Activated naive CD4-positive, alpha-beta T cell treated with Interleukin-2 at 50 U/mL for 16 hours (primary cell): Measurements from ENCODE around the gene C5.

Source experiments
- DNase-seq: peaks from one replicate; pipeline ENCODE4 v3.0.0-alpha.2; 2020

Gene C5

DNA sequence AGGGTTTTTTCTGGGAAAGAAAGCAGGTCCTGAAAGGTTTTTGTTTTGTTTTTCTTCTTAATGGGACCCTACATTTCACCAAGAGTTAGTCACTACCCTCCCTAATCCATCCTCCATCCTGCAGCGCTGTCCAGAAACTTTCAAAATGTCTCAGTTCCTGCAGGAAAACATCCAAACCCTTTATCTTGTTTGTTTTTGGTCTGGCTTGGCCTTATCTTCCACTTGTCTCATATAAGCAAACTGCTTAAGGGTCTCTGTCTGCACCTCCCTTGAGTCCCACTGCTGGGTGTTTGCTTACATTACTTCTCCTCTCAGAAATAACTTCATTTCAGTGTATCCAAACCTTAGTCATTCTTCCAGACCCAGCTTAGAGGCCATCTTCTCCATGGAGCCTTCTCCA, 112.5 kb downstream of the C5 start:
- no peak for DNase-seq

DNA sequence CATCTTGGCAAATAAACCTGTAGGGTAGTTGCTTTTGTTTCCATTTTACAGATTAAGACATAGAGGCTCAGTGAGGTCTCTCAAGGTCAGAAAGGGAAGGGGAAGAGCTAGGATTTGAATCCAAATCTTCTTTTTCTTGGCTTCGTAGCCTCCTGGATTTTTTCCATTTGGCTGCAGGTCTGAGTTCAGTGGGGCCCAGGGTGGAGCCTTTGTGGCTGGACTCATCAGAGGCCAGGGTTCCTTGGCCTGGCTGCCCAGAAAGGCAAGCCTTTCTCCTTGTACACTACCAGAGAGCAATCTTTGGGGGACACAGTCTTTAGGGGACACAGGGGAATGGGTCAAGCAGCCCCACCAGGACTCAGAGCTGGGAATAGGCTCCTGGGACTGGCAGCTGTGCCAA, 112.9 kb downstream of the C5 start:
- no peak for DNase-seq

DNA sequence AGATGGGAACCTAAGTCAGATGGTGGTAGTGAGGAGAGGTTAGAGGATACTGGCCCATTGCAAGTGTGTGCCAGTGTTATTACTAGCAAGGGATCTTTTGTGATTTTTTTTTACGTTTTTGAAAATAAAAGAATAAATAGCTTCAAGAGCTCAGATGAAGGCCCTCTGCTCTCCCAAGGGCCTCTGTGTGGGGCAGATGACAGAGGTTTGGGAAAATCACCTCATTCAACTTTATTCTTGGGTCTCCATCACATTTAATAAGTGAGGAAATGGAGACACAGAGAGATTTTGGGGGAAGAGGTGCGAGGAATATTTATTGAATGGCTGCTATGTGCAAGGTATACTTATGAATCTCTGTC, 113.3 kb downstream of the C5 start:
- no peak for DNase-seq

DNA sequence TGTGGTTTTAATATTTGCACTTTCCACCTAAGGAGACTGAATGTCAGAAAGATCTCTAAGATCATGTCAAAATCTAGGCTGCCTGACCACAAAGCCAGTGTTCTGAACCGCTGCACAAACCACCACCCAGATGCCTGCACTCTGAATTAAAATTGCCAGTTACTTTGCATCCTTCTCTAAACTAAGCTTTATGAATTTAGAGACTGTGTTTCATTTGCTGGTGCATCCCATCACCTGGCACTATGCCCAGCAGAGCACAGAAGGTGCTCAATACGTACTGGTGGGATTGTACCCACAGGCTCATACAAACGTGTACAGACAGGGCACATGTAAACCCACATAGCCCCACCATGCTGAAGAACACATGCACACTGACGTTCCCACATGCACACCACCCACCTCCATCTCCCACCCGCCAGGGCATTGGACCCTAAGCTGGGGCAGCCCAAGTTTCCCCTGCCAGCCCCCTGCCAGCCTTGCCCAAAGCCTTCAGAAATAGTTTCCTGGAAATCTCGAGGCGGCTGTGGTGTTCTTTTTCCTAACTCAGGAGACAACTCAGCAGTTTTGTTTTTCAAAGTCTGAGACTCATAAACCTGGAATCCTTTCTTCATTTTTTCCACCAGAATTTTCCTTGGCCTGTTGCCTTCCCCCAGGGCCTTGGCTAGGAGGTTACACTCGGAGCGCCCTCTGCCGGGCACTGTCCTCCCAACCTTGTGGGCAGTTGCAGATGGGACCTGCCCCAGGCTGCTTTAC, 113.9 kb downstream of the C5 start:
- DNase-seq, result peak; percentile 90

DNA sequence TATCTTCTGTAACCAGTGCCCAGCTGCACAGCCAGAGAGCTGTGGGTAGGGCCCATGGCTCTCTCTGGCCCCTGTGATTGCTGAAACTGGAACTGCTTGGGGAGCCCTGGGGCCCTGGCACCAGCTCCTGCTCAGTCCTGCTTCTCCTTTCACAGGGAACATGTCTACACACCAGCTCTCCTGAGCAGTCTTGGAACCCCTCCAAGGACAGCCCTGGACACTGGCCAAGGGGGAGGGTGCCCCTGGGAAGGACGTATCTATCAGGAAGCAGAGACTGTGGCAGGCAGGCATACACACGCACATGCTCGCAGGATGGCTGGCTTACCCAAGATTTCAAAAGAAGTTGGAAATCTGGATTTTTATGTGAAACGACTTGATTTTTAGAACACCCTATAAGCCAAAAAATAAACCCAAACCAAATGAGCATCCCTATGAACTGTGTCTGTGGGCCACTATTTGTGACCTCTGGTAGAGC, 114.7 kb downstream of the C5 start:
- DNase-seq, result no peak

DNA sequence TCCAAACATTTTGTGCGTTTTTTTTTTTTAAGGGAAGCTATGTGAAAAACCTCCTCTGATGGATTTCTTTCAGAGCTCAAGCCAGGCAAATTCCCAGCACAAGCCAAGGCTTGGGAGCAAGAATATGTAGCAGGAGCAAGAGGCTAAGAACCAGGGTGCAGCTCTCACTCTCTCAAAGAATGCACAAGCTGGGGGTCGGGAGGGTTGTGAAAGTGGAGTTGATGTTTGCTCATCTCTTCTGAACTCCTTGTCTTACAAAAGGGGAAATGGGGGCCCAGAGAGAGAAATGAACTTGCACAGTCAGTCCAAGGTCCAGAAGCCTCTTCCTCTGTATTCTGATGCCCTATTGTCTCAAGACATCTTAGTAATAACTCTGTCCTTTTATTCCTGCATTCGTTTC, 115.8 kb downstream of the C5 start:
- no peak for DNase-seq

DNA sequence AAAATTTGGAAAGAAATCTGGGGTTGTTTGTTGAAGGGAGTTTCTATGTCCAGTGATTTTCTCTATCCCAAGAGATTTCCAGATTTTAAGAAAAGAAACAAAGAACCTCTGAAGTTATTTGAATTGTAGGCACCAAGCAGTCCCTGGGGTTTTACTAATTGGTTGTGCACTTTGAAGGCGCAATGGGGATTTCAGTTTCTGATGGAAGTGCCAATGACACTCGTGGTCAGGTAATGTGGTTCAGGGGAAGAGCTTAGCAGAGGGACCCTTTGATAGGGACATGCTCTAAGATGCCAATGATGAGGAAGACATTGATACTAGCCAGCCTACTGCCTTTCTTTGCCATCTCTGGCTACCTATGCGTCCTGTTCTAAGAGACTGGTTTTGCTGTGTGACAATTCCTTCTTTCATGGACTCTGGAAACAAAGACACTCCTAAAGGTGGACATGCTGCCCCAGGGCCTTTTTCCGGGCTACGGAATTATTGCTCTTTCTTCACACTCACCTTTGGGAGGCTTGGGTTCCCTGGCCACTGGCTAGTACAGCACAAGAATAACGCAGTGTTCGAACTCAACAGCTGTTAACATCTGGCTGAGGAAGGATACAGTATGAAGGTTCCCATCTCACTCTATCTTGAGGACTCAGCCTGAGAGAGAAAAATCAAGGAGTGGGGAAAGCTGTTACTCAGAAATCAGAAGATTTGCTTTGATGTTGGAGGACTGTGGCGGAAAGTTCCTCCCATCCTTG, 116.6 kb downstream of the C5 start:
- DNase-seq, result no peak

DNA sequence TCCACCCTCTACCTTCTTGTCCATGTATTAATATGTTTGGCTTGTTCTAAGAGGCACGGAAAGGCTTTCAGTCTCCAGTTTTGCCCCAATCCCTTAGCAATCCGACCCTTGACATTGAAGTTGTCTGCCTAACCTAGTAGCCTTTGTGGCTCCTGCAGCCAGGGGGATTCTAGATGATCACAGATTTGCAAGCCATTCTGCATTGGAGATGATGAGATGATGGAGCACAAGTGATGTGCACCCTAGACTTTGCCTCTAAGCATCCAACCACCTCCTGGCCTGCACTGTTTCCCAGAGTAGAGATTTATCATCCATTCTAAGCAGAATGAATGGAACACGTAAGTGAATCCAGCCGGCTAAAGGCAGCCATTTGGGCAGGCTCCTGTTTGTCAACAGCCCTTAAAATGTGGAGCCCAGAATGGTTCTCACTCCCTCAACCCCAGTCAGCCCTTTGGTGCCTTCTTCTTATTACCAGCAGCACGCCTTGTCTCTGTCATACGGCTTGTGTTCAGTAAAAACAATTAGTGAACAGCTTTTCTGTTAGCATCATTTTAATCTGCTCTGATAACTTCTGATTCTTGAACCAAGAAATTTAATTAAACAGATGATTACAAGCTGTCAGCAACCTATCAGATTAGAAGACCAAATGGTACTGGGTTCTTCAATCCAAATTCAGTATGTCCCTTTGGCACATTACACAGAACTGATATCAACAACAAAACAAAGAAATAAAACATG, 117.8 kb downstream of the C5 start:
- no peak for DNase-seq

DNA sequence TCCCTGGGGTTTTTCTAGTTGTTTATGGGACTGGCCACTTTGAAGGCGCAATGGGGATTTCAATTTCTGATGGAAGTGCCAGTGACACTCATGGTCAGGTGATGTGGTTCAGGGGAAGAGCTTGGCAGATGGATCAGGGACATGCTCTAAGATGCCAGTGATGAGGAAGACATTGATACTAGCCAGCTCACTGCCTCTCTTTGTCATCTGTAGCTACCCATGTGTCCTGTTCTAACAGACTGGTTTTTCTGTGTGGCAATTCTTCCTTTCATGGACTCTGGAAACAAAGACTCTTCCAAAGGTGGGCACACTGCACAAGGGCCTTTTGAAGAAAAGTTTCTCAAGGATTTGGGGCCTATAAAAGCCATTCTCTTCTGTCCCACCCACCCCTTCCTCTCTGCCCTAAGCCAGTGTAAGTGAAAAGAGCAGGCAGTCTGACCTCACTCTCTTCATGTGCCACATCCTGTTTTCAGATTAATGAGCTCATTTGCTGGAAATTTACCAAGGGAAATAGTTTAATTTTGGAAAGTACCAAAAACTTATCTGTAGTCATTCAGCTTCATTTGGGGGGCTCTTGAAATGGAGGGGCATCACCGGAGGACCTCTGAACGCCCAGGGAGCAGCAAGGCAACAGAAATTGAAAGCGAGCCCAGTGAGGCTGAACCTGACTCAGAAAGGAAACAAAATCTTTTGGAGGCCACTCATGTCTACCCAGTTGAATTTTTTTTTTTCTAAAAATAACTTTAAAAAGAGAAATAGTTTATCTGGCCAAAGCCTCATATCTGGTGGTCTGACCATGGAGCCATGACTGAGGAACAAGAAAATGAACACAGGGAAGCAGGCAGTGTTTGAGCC, 118.6 kb downstream of the C5 start:
- DNase-seq, result peak; percentile 68

DNA sequence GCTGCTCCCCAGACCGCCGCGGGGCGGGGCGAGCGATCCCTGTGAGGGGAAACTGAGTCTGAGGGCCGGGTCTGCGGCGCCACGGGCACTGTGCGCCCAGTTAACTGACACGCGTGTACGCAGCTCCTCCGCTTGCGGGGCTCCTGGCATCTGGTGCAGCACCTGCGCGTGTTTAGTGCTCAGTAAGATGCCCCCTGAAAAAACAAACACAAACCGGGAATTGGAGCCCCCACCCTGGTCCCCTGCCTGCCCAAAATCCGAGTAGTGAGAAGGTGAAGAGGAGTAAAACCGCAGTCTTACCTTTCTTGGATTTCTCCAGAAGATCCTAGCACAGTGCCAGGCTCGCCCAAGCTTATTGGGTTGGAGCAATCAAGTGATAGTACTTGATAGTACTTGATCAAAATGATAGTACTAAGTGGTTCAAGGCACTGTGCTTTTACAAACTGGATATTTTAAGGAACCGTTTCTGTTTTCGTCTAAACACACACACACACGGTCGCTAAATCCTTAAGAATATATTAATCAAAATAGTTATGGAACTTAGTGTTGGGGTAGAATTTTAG, 120.8 kb downstream of the C5 start:
- DNase-seq, result no peak

DNA sequence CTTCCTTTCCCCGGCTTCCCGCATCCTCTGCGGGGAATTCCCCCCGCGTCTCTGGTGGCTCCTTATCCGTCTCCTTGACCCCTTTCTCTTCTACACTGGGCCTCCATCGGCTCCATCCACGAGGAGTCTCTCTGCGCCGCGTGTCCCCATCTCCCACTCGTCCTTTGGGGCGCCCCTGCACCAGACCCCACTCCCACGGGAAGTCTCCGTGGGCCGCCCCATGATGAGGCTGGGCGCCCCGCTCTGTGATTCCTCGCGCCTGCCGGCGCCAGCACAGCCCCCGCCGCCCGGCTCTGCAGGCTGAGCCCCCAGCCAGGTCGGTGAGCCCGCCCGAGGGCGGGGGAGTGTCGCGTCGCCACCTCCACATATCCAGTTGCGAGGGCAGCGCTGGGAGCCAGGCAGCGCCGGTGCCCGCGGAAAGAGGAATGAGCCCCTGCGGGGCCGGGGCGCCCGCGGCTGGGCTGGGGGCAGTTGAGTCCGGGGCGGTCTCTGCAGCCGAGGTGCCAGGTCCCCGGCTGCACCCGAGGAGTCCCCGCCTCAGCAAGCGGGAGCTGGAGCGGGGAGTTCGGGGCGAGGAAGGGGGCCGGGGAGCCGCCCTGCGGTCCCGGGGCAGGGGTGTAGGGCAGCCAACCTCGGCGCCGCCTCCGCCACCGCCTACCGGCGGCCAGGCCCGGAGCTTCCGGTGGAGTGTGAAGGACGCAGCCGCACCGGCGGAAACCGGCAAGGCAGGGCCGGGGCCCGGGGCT, 121.4 kb downstream of the C5 start:
- peak; percentile 76 for DNase-seq

DNA sequence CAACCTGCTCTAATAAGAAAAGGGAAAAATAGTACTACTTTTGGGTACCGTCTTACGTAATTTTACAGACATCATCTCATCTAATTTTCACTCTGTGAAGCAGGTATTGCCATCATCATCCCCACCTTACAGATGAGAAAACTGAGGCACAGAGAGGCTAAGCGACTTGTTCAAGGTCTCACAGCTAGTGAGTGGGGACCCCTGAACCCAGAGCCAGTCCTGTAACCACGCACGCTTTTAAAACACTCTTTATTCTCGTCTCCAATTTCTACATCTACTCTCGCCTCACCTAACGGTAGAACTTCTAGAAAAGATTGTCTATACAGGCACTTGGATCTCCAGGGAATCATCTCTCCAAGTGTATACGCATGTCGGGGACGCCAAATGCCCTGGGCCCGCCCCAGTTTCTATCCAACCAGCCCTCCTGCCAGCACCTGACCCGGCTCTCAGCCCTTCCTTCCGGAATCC, 122.0 kb downstream of the C5 start:
- no peak for DNase-seq

DNA sequence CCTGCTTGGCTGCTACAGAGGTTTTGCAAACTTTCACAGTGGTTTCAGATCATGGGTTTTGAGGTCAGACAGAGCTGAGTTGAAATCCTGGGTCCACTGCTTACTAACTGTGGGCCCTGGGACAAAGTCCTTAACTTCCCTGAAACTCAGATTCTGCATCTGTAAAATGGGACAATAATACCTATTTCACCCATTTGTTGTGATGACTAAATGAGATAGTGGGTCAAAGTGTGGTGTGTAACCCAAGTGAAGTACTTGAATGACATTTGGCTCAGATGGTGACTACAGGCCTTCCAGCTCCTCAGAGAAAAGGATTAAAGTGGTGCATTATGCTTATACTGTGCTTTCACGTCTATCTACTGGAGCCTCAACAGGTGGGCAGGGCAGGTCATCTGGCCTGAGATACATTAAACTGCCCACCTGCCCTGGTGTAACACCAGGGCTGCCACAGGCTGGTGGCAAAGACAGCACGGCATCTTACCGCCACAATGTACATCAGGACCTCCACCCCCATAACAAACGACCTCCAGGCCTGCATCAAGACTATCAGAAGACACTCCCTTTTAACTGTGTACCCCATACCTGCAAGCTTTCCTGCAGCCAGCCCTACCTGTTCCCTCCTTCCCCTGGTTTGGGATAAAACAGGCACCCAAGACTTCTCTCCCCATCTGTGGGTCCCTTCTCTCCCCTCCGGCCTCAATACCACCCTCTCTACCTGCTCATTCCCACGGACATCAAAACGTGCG, 122.6 kb downstream of the C5 start:
- no peak for DNase-seq

DNA sequence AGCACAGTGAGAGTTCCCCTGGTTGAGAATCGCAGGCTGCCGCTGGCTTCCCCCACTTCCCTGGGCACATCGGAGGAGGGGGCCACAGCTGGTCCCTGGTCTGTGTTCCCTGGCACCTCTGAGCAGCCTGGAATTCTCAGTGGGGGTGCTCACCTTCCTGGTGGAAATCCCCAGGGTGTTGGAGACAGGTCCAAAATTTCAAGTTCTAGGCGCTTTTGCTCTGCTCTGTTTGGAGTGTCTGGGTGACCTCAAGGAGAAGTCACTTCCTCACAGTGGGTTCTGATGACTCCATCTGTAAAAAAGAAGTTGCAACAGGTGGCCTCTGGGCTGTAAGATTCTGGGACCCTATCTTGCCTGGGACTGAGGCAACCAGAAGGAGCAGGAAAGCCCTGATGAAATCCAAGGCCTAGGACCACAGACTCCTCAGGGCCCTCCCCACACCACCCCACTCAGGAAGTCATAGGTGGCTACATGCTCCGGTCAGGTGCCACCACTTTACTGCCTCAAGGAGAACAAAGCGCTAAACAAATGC, 123.6 kb downstream of the C5 start, which contains the start of gene TRAF1:
Gene TRAF1, minus strand, starts transcription at position 400 of the 532 bp plus-strand sequence. CDS start 721 bp downstream, outside the sequence.
- DNase-seq, result no peak

DNA sequence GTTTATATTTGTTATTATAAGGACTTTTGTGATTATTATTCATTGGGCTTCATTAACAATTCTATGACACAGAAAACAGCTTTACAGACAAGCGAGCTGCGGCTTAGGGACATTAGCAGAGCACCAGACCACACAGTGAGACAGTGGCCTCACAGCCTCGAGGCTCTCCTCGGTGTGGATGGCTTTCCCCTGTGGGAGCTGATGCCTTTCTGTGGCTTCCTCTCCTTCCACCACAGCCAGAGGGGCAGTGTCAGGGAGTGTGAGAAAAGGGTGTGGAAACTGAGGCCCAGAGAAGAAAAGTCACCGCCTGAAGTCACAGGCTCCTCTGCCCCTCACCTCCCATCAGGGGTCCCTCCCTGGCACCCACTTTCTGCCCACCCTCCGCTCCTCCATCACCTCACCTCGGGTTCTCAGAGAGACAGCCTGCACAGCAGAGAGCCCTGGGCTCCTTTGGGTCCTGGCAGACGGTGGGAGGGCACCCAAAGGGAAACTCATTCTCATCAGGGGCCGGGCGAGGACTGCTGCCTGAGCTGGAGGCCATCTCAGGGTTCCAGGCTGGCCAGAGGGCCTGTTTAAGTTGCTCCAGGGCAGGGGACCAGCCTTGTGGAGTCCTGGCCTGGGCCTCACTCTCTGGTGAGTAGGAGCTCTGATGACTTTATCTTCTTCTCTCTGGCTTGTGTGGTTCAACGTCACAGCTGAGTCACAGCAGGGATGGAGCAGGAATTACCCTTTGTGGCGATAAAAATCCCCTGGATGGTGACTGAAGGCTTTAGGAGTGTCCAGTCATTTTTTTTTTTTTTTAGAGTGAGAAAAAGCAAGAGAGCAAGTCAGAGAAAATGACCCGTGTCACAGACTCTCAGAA, 124.3 kb downstream of the C5 start:
- peak; percentile 84 for DNase-seq

DNA sequence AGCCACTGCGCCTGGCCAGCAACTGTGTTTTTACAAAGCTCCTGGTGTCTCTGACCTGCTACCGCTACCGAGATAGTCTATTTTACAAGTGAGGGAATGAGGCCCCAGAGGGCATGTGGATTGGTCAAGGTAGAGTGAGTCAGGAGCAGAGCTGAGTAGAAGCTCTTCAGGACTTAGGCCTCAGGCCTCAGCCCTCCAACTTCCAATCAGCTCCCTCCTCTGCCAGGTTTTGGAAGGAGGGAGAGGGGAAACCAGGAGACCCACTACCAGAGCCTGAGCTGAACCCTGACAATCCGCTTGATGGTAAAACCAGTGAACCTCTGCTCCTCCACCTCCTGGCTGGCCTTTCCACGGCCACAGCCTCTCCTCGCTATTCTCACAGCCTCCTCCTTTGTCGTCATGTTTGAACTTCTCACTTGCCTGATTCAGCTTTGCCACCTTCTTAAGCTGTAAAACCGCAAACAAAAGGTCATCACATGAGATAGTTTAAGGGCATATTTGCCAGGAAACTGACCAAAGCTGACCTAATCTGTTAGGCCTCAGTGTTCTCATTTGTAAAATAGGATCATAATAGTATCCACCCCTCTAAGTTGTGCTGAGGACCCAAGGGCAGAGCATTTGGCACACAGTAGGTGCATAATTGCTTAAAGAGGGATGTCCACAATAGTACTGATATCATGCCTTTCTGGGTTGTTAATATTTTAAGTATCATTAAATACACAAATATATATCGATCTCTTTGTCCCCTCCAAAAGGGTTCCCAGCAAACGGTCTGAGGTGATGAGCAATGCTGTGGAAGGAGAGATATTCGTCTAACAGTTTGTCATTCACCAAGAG, 125.2 kb downstream of the C5 start:
- DNase-seq, result peak; percentile 43

DNA sequence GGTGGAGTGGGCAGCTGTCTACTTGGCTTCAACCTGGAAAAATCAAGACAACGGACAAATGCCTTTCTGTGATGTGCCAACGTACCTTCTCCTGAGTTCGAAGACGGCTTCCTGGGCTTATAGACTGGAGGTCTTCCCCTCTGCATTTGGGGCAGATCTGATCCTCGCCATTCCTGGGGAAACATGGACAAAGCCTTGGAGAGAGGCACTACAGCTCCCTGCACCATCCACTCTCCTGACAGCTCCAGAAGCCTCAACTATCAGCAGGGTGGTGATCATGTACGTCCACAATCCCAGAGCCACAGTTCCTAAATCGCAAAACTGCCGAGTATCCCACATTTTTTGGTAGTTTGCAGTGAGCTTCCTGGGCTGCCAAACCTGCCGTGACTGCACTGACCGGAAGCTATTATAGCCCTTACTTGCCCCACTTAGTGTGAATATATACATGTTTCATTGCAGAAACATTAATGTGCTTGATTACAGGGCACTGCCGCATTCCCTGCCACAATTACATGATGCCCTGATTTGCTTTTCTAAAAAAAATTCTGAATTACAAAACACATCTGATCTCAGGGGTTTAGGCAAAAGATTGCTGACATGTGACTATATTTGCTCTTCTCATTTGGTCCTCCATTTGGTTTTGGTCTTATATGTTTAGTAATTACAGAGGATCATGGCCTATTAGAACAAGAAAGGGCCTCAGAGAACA, 126.3 kb downstream of the C5 start:
- no peak for DNase-seq
